ENCODE measurements around the gene UFD1.

- no peak for TF ChIP-seq CTCF (IDR thresholded peaks at IDR 0.05)
- no peak for TF ChIP-seq MAX (IDR thresholded peaks at IDR 0.05; ENCODE audit: low read depth)
- TF ChIP-seq MXI1 (IDR thresholded peaks at IDR 0.05; ENCODE audit: low read depth, low read length): no peak
- TF ChIP-seq USF2 (IDR thresholded peaks at IDR 0.05; ENCODE audit: borderline replicate concordance, low read depth, low read length): no peak
- TF ChIP-seq EP300 (IDR thresholded peaks at IDR 0.05; ENCODE audit: borderline replicate concordance in 1 of 2, low read depth in 1 of 2, low read length in 1 of 2): no peak
- TF ChIP-seq POLR2AphosphoS5 (IDR thresholded peaks at IDR 0.05; ENCODE audit: low read depth, low read length): no peak
- TF ChIP-seq FOXM1 (IDR thresholded peaks at IDR 0.05; ENCODE audit: low read depth): no peak
- no peak for TF ChIP-seq NFIC (IDR thresholded peaks at IDR 0.05; ENCODE audit: borderline replicate concordance)
- no peak for TF ChIP-seq EZH2phosphoT487 (IDR thresholded peaks at IDR 0.05; ENCODE audit: borderline replicate concordance, low read depth)
Observed at GRCh38 chr22:19503869-19504268, 24.9 kb upstream of the UFD1 start.

All from SK-N-SH (cell line).